A172 (cell line): ENCODE results near the gene SUPT4H1. TPM values are rescaled to one million over a fixed set of nuclear protein-coding genes. Genes with fewer than 3 reads are reported as not detected.

Experiments
- DNase-seq: peaks from one replicate; pipeline ENCODE4 v3.0.0-alpha.2; 2015; ENCODE audit warnings: low spot score
- total RNA-seq: library from RNA; depleted of rRNA; stranded (reverse); fragments of >200 nt; shearing (Covaris generic); gene quantifications from 2 replicates; pipeline ENCODE4 v1.2.3, GENCODE V29; 2014

The SUPT4H1 gene
- total RNA-seq, 1 experiment from 2014 or later: 161 TPM

DNA sequence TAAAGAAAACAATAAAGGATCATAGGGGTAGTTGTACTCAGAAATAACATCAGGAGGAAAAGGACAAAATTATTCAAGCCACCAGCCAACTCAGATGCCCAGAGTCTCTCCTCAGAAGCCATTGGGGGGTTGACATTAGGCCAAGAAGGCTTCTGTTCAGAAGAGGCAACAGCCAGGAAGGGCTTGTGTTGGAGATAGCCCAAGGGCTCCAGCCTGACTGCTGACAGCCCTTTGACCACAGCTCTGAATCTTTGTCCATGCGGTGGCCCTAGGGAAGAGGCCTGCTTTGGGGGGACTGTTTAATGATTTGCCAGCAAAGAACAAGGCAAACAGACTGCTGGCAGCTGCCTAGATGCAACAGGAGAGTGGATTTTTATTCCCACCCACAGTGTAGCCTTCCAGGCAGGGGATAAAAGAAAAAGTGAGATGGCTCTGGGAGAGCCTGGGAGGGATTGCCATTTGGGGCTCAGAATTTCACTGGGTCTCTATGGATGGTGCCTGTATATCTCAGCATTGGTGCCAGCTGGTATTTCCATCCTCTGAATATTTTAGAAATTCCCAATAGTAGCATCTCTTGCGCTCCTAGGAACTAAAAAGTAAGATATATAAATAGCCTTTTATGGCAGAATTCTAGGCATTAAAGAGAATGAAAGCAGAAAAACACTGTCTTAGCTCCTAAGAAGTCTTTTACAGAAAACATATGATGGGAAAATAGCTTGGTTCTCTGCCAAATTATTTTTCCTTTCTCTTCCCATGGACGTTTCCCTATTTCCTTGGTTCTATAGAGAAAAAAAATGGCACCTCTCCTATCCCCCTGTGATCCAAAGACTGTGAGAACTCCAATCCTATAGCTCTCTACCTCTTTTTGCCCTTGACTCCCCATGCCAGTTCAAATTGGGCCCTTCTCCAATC is 29.4 kb upstream of the SUPT4H1 start:
- no peak for DNase-seq

DNA sequence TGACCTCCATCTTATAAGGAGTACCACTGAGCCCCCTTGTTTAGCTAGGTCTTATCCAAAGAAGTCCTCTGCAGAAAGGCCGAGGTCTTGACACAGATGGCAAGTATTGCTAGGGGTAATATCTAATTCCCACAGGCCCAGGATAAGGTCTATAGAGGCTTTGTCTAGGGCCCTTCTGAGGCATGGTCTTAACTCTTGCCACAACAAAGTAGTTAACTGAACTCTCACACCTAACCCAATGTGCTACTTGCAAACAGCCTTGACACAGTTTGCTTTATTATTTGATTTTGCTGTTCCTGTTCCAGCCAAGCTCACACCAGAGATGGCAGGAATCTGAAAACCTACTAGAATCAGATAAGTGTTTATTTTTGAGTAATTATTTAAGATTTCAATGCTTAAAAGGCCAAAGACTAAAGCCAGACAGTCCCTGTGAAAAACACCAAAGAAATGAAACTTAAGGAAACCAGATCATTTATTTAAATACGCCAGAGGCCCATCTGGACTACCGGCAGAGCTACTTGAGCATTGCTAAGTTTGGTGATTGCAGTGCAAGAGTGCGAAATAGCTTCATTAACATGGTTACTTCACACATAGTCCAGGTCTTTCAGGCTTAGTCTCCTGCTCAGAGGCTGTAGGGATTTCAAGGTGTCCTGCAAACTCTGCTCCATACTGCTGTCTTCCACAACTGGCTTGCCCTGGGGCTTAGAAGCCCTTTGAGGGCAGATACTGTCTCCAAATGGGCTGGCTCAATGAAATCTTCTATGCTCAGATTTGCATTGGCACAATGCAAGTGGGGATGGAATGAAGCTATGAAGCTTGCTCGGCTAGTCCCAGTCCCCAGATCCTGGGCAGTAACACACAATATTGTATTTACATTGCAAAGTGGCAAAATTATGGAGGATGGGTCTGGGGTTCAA is 28.5 kb upstream of the SUPT4H1 start:
- no peak for DNase-seq

DNA sequence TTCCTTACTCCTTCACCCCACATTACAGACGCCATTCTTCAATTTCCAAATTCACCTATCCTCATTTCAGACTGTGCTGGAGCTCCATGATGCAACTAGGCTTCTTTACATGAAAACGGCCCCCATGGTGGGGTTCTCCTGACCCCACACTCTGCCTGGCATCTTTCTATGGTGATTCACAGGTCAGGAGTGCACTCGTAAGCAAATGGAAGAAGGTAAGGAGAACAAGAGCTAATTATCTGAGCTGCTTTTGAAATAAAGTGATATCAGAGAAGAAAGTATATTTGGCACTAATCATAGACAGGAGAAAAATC is 27.5 kb upstream of the SUPT4H1 start:
- no peak for DNase-seq

DNA sequence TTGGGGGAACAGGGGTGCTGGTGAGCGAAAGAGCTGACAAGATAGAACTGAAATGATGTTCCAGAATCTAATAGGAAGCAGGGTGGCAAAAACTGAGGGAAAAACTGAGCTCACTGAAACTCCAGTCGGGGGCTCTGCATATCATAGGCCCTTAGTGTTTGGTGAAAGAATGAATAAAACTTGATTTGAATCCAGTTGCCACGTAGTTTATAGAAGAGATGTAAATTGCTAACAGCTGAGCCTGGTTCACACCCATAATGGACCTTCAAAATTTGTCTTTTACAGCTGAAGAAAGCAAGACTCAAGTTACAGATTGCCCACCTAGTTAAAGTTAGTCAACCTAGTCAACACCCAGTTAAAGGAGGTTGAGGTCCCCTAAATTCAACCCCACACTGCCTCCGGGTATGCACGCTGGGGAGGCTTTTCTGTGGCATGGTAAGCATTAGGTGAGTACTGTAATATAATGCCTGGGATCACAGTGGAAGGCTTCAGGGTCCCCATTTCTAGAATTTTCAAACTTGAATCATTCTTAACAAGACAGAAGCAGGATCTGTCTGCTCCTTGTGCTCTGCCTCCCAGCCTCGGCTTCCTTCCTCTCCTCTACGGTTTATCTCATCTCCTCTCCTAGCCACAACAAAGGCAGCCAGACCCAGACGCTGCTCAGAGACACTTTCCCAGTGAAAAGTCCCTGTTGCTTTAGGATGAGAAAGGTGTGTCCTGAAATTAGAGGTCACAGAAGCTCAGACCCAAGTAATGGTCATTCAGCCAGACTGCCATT is 26.9 kb upstream of the SUPT4H1 start:
- DNase-seq: no peak

DNA sequence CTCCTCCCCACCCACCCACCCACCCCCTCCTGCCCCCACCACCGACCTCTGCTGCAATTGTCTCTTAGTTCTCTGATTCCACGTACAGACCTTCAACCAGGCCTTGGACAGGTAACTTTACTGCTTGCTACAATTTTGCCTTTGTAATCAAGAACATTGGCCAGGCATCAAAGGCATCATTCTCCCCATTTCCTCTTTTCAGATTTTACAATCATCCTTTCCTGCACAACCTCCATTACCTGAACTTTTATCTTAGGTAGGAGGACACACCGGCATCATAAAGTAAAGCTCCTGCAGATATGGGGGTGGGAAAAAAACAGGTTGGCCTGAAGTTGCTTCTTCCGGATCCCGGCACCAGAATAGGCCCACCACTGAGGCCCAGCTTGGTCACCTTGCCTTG is 25.7 kb upstream of the SUPT4H1 start:
- no peak for DNase-seq

DNA sequence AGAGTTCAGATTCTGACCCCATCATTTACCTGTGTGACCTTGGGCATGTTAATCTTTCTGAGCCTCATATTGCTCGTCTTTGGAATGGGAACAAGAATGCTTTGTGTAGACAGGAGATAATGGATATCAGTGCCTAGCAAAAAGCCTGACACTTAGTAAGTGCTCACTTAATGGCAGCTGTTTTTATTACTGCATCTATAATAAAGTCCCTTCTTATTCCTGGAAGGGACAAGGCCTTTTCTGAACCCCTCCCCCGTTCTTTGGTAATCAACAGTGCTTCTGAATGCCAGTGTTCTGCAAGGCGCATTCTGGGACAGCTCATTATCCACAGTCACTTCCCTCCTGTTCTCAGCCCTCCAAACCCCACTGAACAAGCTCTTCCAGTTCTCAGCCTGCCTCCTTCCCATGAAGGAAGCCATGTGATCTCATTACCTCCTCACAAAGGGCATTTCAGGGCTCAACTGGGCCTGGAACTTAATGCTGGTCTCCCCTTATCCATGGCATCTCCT is 25.1 kb upstream of the SUPT4H1 start:
- DNase-seq: no peak

DNA sequence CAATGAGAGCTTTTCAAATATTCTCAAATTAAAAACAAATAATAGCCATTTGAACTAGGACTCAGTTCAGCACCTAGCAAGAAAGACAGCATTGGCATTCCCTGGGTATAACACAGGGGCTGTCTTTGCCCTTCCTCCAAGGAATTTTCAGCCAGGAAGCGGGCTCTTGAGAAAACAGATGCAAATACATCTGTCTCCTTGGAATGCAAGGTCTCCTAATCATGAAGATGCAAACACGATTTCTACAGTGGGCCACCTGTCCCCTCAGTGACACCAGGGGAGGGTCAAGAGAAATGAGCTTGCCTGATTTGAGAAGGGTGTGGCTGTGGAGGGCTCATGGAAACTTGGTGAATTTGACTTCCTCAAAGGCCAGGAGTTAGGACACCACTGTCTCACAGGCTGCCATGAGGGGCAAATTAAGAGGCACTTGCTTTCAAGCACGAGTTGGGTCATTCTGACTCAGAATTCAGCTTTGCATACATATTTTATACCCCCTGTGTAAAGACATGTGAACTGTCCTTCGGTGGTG is 24.5 kb upstream of the SUPT4H1 start:
- DNase-seq: no peak

DNA sequence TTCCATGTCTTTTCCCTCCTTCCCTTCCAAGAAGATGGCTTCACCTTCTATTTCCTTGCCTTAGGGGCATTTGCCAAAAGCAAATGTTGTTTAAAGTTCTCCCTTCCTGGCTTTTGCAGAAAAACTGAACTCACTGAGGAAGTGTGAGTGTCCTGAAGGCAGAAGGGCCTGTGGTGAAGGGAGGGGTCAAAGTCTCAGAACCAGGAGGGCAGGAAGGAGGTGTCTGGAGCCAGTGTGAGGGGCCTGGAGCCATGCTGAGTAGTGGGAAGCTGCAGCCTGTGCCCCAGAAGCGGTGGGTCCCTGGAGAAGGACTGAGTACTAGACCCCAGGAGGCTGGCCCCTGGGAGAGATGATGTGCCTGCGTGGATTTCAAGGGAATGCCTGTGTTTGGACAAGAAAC is 23.8 kb upstream of the SUPT4H1 start:
- DNase-seq: no peak

DNA sequence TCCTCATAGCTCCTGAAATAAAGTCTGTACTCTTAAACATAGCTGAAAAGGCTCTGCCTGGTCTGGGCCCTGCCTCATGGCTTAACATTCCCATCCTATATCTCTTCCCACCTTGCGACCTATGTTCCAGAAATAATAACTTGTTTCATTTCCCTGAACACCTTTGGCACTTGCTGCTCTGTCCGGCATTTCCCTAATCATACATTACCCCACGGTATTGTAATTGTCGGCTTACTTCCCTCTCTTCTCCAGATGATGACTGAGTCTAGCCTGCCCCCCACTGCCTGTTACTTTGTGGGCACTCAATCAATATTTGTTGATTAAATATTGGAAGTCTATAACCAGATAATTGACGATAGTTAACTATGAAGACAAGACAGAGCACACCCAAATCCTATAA is 23.3 kb upstream of the SUPT4H1 start:
- no peak for DNase-seq

DNA sequence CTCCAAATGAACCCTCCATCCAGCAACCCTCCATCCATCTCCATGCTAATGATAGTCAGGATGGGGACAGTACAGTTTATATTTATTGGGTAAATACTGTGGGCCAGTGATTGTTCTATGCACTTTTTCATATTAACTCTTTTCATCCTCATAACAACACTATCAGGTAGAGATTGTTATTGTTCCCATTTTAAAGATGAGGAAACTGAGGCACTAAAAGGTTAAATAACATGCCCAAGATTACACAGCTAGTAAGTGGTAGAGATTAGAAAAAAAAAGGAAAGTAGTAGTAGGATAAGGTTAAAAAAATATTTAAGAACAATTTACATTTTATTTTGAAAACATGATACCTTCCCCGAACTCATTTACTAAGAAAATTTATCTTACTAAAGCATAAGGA is 21.9 kb upstream of the SUPT4H1 start:
- DNase-seq: no peak

DNA sequence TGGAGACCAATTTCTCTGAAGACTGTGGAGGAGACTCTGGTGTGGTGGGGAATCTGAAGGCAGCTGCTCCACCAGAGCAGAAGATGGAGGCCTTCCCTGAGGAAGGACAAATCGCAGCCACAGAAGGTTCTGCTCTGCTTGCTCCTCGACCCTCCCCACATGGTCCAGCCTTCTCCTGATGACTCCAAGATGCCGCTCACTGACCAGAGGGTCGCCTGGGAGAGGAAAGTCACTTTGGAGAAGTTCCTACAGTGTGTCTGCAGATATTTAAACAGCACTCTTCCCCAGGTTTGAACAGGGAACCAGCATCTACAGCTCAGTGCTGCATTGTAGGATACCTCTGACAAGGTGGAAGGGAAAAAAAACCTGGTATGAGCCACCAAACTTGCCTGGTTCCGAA is 21.0 kb upstream of the SUPT4H1 start:
- DNase-seq: no peak

DNA sequence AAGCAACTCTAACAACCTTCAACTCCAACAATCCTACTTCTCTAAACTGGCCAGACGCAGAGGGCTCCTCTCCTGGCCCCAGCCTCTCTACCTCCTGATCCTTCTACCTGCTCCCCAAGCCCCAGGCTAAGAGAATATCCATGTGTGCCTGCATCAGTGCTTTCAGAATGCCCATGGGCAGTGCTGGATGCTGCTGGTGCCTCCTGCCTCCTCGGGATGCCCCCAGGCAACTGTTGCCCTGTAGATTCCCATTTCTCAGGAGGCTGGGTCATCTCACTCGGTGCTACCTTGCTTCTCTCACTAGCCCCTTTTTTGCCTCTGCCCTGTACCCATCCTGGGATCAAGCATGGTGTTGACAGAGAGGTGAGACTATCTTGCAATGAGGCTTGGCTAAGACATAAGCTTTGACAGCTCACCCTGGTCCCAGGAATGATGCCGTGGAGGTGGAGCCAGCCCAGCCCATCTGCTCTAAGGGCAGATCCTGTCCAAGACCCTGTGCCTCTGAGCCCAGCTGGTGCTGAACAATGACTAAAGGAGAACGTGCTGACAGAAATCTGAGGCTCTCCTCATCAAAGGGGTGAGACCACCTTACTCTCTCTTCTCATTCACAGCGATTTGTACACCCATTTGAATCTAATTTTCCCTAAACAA is 19.4 kb upstream of the SUPT4H1 start:
- DNase-seq: no peak

DNA sequence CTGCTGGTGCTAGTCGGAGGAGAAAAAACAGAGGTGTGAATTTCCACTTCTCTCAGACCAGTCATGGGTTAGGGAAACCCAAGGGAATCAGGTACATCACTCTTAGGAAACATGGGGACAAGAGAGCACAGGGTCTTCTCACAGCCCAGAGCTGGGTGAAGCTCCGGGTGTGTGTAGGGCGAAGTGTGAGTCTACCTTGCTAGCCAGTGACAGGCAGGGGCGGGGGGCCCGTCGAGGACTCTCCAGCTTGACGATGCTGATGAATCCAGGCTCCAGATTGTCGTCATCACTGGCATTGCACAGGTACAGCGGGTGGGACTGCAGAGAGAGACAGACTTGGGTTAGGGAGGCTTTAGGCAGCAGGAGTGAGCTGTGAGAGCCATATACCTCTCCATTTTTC is 18.7 kb upstream of the SUPT4H1 start:
- no peak for DNase-seq

DNA sequence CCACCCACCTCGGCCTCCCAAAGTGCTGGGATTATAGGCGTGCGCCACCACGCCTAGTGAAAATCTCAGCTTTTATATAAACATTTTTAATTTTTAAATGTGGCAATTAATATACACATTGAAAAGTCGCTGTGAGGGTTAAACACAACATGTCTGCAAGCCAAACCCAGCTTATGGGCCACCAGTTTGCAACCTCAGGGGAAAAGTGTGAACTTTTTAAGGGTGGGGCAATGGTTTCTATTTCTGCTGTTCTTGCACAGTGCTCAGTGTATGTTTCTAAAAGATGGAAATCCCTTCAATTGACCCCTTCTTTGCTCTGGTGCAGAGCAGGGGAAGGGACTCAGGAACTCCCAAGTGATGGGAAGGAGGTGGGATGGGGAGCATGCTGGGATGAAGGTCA is 18.3 kb upstream of the SUPT4H1 start:
- DNase-seq: no peak

DNA sequence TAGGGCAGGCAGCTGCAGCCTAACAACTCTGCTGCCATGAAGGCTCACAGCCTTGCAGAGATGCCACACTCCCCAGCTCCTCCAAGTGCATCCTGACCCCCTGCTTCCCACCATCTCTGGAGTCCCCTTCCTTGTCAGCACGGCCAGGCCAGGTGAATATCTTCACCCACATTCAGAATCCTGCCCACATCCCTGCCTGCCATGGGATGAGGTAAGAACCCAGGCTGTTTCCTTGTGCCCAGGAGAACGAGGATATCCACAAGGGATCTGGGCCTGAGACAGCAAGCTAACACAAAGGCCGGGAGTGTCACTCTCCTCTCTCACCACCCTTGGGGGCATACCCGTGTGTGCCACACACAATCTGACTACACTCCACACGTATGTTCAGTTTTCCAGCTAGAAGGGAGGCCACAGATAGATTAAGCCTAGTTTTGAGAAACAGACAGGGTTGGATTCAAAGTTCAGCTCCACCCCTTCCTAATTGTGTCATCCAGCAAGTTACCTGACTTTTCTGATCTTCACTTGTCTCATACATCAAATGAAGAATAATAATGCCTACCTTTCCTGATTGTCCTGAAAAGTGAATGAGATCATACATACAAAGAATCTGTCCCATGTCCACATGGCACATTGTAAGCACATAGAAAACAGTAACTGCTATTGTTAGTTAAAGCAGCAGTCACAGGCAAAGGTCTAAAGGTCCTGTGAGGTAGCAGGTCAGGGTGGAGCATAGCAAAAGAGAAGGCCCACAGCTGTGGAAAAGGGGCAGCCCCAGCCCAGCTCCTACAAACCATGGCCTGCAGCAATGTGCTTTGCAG is 17.4 kb upstream of the SUPT4H1 start:
- DNase-seq: no peak

DNA sequence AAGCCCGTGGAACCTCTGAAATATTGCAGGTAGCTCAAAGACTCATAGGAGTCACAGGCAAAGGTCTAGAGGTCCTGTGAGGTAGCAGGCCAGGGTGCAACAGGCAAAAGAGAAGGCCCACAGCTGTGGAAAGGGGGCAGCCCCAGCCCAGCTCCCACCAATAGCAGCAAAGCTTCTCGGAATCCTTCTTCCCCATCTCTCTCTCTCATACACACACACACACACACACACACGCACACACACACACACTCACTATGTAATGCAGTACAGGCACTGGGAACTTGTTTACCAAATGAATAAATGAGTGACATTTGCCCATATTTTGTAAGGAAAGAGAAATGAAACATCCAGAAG is 16.8 kb upstream of the SUPT4H1 start:
- no peak for DNase-seq

DNA sequence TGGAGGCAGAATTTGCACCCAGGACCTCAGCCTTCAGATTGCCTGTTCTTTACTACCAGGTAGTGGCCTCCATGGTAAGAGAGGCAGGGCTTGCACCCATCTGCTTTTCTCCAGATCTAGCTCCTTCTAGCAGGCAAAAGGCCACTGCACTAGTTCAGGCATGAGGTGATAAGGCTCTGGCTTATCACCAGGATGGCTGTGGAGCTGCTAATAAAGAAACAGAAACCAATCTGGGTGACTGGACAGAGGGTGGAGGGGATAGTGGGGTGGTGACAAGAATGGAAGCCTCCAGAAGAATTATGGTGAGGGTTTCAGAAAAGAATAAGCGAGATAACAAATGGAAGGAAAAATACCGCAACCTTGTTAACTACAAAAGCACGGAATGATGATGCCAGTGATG is 15.5 kb upstream of the SUPT4H1 start:
- no peak for DNase-seq

DNA sequence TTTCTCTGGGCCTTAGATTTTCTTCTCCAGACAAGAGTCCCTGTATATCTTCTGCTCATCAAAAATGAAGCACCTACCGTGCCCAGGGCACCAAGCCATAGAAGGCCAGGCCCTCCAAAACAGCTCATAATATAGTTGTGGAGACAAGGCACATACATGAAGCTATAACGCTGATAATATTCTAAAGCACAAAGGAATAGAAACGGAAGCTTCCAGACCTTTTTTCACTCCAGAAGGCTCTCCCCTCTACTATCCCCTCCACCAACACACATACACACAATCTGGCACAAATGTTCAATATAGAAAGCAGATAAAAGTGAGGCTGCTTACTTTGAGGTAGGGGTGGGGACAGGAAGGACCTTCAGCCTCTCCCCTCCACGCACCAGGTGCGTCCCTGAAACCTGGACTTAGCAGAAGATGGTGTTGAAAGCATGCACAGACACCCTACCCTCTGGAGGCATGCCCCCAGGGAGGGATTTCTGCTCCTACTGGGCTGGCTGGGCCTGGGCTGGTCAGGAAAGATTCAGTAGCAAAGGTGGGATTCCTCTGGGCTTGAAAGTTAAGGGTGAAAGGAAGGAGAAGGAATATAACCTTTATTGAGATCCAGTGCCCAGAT is 14.1 kb upstream of the SUPT4H1 start:
- no peak for DNase-seq

DNA sequence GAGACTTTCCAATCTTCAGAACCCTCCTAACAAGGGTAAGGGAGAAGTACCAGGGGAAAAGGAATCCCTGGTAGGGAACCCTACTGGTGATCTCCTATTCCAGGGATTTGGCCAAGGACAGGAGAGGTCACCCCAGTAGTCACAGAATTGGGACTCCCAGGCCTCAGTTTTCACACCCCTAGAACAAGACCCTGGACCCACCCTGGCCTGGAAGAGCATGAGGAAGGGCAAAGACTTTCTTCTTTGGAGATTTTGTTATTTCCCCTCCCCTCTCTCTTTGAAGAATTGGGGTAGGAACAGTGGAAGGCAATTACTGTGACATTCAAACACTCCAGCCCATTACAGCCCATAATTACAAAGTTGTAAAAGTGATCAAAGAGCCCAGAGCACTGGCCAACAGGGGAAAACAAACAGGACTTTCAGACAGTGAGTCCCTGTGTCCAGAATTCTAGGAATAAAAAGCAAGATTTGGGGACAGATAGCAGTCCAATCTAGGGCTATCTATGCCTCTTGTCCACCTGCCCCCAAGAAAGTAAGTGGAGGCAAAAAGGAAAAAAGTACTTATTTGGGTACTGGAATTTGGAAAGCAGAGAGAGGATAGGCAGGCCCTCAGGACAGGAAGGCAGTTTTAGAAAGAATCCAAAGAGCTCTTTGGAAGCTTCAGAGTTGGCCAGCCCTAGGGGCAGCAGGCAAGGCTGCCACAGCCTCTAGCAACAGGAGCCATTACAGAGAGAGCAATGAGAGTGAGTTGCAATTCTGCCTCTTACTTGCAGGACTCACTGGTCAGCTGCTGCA is 13.4 kb upstream of the SUPT4H1 start:
- no peak for DNase-seq
